Loucy (cell line): Measurements from ENCODE around the gene TYW1B.
A peak's percentile ranks its signal among the peaks of the same experiment; 100 is the strongest.
"Not testable (repeated sequence)": the region's sequence is repeated elsewhere in the genome, so short reads cannot be mapped to it uniquely, and the experiment has no call there.

Experiments
- CTCF ChIP-seq: fragments of 200-600 bp; sonication (generic); conservative IDR thresholded peaks from 2 replicates; pipeline ENCODE4 v1.5.1; 2014; ENCODE audit warnings: mild to moderate bottlenecking, antibody characterized with exemption, low read length
- EZH2phosphoT487 ChIP-seq: fragments of 200-600 bp; IDR thresholded peaks from 2 replicates; pipeline ENCODE4 v1.6.1; 2018; ENCODE audit warnings: antibody characterized with exemption, mild to moderate bottlenecking, moderate library complexity, borderline replicate concordance

DNA sequence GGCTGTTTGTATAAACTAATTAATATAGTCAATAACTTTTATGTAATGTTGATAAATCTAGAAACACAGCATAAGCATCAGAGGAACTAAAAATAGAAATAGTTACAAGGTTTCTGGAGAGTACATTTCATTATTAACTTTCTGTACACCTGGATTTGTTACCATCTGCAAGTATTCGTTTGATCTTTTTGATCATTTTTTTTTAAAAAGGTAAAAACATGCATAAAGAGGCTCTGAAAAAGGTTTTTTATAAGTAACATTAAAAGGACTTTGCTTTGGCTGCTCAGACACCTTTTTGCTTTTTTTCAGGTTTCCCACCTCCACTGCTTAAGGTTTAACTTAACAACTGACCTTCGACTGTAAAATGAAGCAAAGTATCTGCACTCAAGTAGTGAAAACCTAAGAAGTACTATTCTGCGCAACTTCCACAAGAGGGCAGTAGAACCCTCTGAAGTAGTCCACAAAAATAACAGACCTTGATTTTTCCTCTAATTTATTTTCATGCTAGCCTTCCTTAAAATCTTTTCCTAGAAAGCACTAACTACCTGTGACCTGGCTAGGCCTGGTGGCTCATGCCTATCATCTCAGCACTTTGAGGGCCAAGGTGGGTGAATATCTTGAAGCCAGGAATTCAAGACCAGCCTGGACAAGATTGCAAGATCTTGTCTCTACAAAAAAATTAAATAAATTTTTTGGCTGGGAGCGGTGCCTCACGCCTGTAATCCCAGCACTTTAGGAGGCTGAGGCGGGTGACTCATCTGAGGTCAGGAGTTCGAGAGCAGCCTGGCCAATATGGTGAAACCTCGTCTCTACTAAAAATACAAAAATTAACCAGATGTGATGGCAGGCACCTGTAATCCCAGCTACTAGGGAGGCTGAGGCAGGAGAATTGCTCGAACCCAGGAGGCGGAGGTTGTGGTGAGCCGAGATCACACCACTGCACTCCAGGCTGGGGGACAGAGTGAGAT is 4.0 kb downstream of the TYW1B start:
- TF ChIP-seq CTCF = 0 out of 2 replicates have a peak, but pooled peaks have one; percentile 16
- not testable (repeated sequence) for TF ChIP-seq EZH2phosphoT487
